GM12873 (cell line): ENCODE measurements around the gene POU3F1.

Experiments used
- TF ChIP-seq, protein P1 (sequence below): IDR thresholded peaks from 2 replicates; pipeline ENCODE4 v1.5.1; 2012; ENCODE audit warnings: low read depth, mild to moderate bottlenecking, moderate library complexity, low read length, control low read depth; ENCODE audit not compliant: insufficient read depth; ENCODE audit errors: missing control alignments

The POU3F1 gene

GRCh38 chr1:38055965-38056364, 9.4 kb upstream of the POU3F1 start:
- TF ChIP-seq, protein P1, sequence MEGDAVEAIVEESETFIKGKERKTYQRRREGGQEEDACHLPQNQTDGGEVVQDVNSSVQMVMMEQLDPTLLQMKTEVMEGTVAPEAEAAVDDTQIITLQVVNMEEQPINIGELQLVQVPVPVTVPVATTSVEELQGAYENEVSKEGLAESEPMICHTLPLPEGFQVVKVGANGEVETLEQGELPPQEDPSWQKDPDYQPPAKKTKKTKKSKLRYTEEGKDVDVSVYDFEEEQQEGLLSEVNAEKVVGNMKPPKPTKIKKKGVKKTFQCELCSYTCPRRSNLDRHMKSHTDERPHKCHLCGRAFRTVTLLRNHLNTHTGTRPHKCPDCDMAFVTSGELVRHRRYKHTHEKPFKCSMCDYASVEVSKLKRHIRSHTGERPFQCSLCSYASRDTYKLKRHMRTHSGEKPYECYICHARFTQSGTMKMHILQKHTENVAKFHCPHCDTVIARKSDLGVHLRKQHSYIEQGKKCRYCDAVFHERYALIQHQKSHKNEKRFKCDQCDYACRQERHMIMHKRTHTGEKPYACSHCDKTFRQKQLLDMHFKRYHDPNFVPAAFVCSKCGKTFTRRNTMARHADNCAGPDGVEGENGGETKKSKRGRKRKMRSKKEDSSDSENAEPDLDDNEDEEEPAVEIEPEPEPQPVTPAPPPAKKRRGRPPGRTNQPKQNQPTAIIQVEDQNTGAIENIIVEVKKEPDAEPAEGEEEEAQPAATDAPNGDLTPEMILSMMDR = no peak

DNA sequence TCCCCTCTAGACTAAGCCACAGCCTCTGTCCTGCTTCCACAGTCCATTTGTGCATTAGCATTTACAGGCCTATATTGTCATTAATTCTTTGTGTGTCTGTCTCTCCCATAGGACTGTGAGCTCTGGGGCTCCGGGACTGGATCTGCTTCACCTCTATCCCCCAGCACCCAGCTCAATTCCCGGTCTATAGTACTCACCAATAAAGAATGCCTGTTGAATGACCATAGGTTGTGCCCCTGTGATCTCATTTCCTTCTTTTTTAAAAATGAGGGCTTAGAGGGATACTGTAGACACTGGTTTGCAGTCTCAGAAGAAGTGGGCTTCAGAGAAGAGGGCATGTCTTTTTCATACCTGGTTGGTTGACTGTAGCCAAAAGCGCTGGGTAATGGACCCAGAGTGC, 8.8 kb upstream of the POU3F1 start:
- TF ChIP-seq, protein P1 = no peak

GRCh38 chr1:38053416-38054091, 7.0 kb upstream of the POU3F1 start:
- TF ChIP-seq, protein P1 = no peak

DNA sequence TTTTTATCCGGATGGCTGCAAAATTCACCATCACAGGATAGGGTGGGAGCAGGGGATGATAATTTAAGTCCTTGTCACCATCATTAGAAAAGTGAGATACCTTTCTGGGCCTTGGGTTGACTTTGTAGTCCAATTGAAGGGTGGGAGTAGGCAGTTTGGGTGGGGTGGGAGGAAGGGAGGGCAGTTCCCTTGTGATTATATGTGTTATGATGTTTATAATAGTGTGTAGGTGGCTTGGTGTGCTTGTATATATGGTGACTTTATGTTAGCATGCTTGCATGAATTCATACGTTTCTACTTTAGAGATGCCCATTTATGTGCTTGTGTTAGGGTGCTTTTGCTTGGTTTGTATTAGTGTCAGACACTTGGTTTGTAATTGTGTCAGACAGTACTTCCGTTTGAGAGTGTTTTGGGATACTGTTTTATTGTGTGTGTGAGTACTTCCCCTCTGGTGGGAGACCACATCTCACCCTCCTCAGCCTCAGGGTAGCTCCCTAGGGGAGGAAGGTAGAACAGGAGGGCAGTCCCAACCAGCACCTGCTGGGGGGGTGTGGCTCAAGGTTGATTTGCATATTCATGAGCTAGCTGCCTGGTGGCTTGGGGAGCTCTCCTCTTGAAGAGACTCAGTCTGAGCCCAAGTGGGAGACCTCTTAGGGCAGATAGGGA, 6.3 kb upstream of the POU3F1 start:
- TF ChIP-seq, protein P1 = no peak

- TF ChIP-seq, protein P1 = no peak
Observed at GRCh38 chr1:38051079-38051543, 4.5 kb upstream of the POU3F1 start.

- TF ChIP-seq, protein P1 = no peak
Observed at GRCh38 chr1:38050397-38051078, 3.9 kb upstream of the POU3F1 start.

DNA sequence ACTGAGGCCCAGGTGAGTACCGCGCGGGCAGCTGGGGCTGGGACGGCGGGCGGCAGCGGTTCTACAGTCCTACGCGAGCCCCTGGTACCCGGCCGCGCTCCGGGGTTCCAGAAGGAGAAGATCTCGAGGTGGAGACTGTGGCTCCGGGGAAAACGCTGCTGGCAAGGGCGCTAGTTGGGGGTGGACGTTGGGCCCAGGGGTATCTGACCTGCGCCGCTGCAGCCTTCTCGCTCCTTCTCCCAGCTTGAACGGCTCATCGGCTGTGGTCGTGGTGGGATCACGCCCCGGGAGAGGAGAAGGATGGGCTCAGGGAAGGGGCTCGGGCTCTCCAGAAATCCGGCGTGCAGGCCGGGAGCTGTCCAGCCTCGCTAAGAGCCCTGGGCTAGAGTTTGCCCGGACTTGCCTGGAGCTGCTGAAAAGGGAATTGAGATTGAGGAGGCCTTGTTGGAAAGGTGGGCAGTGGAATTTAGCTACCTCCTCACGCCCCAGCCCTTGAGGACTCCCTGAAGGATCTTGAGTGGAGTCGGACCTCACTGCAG, 1.1 kb upstream of the POU3F1 start:
- TF ChIP-seq, protein P1 = no peak
